Type B pancreatic cell (in vitro differentiated cells): ENCODE measurements around the gene FUT7. TPM values are rescaled to one million over a fixed set of nuclear protein-coding genes. Genes with fewer than 3 reads are reported as not detected.

Experiments
- DNase-seq: peaks from one replicate; pipeline ENCODE4 v3.0.0; 2021; ENCODE audit warnings: mixed read lengths; ENCODE audit not compliant: unreplicated experiment; ENCODE audit errors: extremely low spot score
- H3K27ac Mint-ChIP-seq: 2 replicates; pipeline ENCODE4 v1.8.0; 2021; ENCODE audit warnings: mild to moderate bottlenecking, mixed read lengths
- H3K27me3 Mint-ChIP-seq: 2 replicates; pipeline ENCODE4 v1.8.0; 2021; ENCODE audit warnings: mixed read lengths
- H3K36me3 Mint-ChIP-seq: 2 replicates; pipeline ENCODE4 v1.8.0; 2021; ENCODE audit warnings: mixed read lengths
- H3K4me1 Mint-ChIP-seq: one replicate; pipeline ENCODE4 v1.8.0; 2021; ENCODE audit warnings: mixed read lengths; ENCODE audit not compliant: unreplicated experiment
- H3K4me3 Mint-ChIP-seq: 2 replicates; pipeline ENCODE4 v1.8.0; 2021; ENCODE audit warnings: mild to moderate bottlenecking, mixed read lengths
- H3K9me3 Mint-ChIP-seq: 2 replicates; pipeline ENCODE4 v1.8.0; 2021; ENCODE audit warnings: mixed read lengths
- CTCF ChIP-seq: fragments of 200-600 bp; sonication (generic); conservative IDR thresholded peaks from 2 replicates; pipeline ENCODE4 v1.5.0; 2021; ENCODE audit warnings: antibody characterized with exemption, mild to moderate bottlenecking
- total RNA-seq: library from RNA; stranded (reverse); gene quantifications from 2 replicates; pipeline ENCODE4 v1.2.1, GENCODE V29; 2021; ENCODE audit warnings: low replicate concordance

Gene FUT7
- total RNA-seq, 1 donor from 2014 or later, result not detected

DNA sequence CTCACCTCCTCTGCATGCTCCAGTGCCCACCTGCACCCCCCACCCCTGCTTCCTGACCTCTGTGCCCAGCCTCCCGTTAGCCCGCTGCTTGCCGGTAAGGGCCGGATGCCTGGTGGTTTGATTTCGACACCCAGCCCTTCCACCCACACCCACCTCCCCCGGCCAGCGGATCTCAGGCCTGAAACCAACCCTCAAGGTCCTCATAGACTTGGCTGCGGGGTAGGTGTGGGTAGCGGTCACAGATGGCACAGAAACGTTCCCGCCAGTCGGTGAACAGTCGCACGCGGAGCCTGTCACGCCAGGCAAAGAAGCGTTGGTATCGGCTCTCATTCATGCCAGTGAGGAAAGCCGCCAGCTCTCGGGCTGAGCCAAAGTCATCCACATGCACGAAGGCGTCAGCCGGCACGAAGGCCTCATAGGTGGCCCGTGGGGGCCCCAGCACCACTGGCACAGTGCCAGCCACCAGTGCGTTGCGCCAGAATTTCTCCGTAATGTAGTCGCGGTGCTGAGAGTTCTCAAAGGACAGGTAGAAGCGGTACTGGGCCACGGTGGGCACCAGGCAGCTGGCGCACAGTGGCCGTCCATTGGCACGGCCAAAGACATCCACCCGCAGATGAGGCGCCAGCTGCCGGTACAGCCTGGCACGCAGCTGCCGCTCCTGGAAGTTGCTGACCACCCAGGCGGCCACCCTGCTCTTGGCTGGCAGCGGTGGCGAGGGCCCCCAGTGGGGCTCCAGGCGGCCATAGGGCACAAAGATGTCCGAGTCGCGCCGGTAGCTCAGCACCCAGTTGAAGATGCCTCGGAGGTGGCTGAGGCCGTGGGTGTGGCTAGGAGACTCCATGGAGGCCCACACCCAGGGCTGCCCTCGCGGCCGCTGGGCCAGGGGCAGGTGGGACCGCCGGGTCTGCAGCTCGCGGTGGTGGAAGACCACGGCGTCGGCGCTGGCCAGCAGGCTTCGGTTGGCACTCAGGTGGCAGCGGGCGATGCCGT, 1.1 kb downstream of the FUT7 start:
- Mint-ChIP-seq H3K27ac (no peak overlapping the region), H3K36me3 (no peaks in the 10 kb centered on the region), H3K9me3 (no peaks in the 10 kb centered on the region), H3K4me3 (no peak overlapping the region), H3K27me3 (no peaks in the 10 kb centered on the region), H3K4me1 (no peaks in the 10 kb centered on the region)
- TF ChIP-seq CTCF, result no peak
- no peak for DNase-seq

- DNase-seq, result no peak
- H3K27me3 Mint-ChIP-seq, result no peaks in the 10 kb centered on the region
- H3K27ac Mint-ChIP-seq, result no peak overlapping the region
- no peaks in the 10 kb centered on the region for H3K9me3 Mint-ChIP-seq
- H3K36me3 Mint-ChIP-seq, result no peaks in the 10 kb centered on the region
- no peak for TF ChIP-seq CTCF
- H3K4me3 Mint-ChIP-seq, result no peak overlapping the region
- H3K4me1 Mint-ChIP-seq, result no peaks in the 10 kb centered on the region
Measured at GRCh38 chr9:137030006-137030405, 1.9 kb downstream of the FUT7 start.

DNA sequence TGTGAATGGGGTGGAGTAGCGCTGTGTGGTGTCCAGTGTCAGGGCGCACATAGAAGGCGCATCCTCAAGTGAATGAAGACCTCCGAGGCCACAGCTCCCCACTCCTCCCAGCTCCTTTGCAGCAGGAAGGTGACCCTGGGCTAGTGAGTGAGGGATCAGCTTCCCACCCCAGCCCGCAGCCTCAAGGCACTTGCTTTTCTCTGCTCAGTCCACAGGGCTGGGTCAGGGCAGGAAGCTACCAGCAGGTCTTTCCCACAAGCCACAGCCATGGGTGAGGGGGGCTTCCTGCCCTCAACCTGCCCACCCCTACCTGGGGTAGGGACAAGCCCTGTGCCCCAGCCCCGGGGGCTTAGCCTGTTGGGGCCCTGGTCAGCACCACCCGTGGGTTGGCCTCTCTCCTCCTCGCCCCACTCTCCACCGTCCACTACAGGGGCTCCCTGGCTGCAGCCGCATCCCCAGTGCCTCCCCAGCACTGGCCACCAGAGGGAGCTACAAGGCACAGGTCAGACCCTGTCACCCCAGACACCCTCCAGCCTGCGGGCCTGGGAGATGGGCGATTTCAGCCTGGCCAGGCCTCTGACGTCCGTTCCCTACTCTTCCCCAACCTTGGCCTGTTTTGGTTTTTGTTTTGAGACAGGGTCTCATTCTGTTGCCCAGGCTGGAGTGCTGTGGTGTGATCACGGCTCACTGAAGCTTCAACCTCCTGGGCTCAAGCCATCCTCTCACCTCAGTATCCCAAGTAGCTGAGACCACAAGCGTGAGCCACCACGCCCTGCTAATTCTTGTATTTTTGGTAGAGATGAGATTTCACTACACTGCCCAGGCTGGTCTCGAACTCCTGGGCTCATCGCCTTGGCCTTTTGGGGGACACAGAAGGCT, 2.6 kb downstream of the FUT7 start:
- Mint-ChIP-seq H3K9me3 (no peaks in the 10 kb centered on the region), H3K36me3 (no peaks in the 10 kb centered on the region), H3K27me3 (no peaks in the 10 kb centered on the region), H3K4me3 (peak overlapping the region; percentile 80), H3K4me1 (no peaks in the 10 kb centered on the region), H3K27ac (peak overlapping the region; percentile 70)
- DNase-seq, result peak; percentile 87
- peak; percentile 91 for TF ChIP-seq CTCF

- Mint-ChIP-seq H3K4me3 (peak overlapping the region; percentile 80), H3K36me3 (no peaks in the 10 kb centered on the region), H3K27ac (no peak overlapping the region), H3K9me3 (no peaks in the 10 kb centered on the region), H3K27me3 (no peaks in the 10 kb centered on the region), H3K4me1 (no peaks in the 10 kb centered on the region)
- no peak for DNase-seq
- no peak for TF ChIP-seq CTCF
Measured at GRCh38 chr9:137028263-137029057, 3.4 kb downstream of the FUT7 start.
